HepG2 (cell line): ENCODE results near the gene GINM1. TPM values are rescaled to one million over a fixed set of nuclear protein-coding genes. Genes with fewer than 3 reads are reported as not detected.

Experiments
- ATAC-seq: fragments of 200-7000 bp; cut with Tn5 transposase; 3 replicates; pipeline ENCODE4 v1.9.1; 2020; ENCODE audit warnings: mild to moderate bottlenecking, moderate library complexity
- BruUV-seq: library from RNA; stranded (reverse); fragments of 400-500 nt; replicated peaks from 2 replicates; lab custom pipeline; 2021; lab: Mats Ljungman, UMichigan
- CTCF ChIA-PET: fragments of 300-600 bp; formaldehyde crosslinking; extraction: SDS; loops from one replicate; lab custom pipeline; 2021; ENCODE audit warnings: low total read pairs, inconsistent platforms, low intra/inter-chr PET ratio; lab: Yijun Ruan, JAX
- POLR2A ChIA-PET: fragments of 350-600 bp; sonication (Branson Sonifier 250); formaldehyde crosslinking; loops from one replicate; lab custom pipeline; 2020; ENCODE audit warnings: antibody characterized with exemption, inconsistent platforms; lab: Yijun Ruan, JAX
- DNase-seq: peaks from one replicate; pipeline ENCODE4 v3.0.0-alpha.2; 2015; ENCODE audit warnings: low spot score
- FAIRE-seq: peaks from 3 replicates; lab custom pipeline; 2011; peaks lifted over from hg19 to GRCh38; lab: Jason Lieb, UNC
- H2AFZ ChIP-seq: one replicate; pipeline ENCODE4 v1.6.1; 2011; ENCODE audit warnings: low read length, inconsistent platforms
- H3K27ac ChIP-seq: fragments of 300-600 bp; 3 replicates; pipeline ENCODE4 v1.8.0; 2011; ENCODE audit warnings: mixed run types, mild to moderate bottlenecking, mixed read lengths, low read length, inconsistent platforms; ENCODE audit not compliant: insufficient read depth; ENCODE audit errors: extremely low read length
- H3K27me3 ChIP-seq, 2 experiments: fragments of 200-600 bp in 1 of 2; 2 replicates in 1 of 2; 3 replicates in 1 of 2; pipeline versions ENCODE4 v1.6.0 to v1.8.0; 2011; ENCODE audit warnings: low read length in 2 of 2, mild to moderate bottlenecking in 2 of 2, moderate library complexity in 2 of 2, inconsistent platforms in 1 of 2; ENCODE audit not compliant: insufficient read depth in 2 of 2, control insufficient read depth in 1 of 2
- H3K36me3 ChIP-seq, 2 experiments: fragments of 200-600 bp in 1 of 2; replicated peaks in 1 of 2; 2 replicates in 1 of 2; 3 replicates in 1 of 2; pipeline versions ENCODE4 v1.5.1 to v1.8.0; 2011; ENCODE audit warnings: low read length in 2 of 2, inconsistent platforms in 1 of 2; ENCODE audit not compliant: insufficient read depth in 2 of 2, control insufficient read depth in 1 of 2
- H3K4me1 ChIP-seq: 2 replicates; pipeline ENCODE4 v1.5.1; 2012; ENCODE audit warnings: low read length, inconsistent platforms; ENCODE audit not compliant: insufficient read depth
- H3K4me2 ChIP-seq: 2 replicates; pipeline ENCODE4 v1.6.0; 2011; ENCODE audit warnings: low read depth, low read length, inconsistent platforms
- H3K4me3 ChIP-seq, 3 experiments: fragments of 200-600 bp in 1 of 3; sonication (generic), shearing (Covaris generic) in 1 of 3; replicated peaks in 1 of 3; 2 replicates each; pipeline ENCODE4 v1.5.1; 2011 to 2016; ENCODE audit warnings: low read length in 3 of 3, inconsistent platforms in 2 of 3, low read depth in 2 of 3, mild to moderate bottlenecking in 2 of 3, control low read depth in 1 of 3, mixed read lengths in 1 of 3; ENCODE audit not compliant: insufficient read depth in 1 of 3
- H3K79me2 ChIP-seq: one replicate; pipeline ENCODE4 v1.6.1; 2011; ENCODE audit warnings: low read length, inconsistent platforms; ENCODE audit not compliant: insufficient read depth
- H3K9ac ChIP-seq: 2 replicates; pipeline ENCODE4 v1.6.0; 2011; ENCODE audit warnings: mild to moderate bottlenecking, low read depth, low read length, inconsistent platforms; ENCODE audit not compliant: insufficient read depth
- H3K9me3 ChIP-seq: 2 replicates; pipeline ENCODE4 v1.5.1; 2012; ENCODE audit warnings: mild to moderate bottlenecking, low read length
- H4K20me1 ChIP-seq: 2 replicates; pipeline ENCODE4 v1.6.0; 2011; ENCODE audit warnings: inconsistent platforms, mild to moderate bottlenecking, low read length, moderate library complexity; ENCODE audit not compliant: insufficient read depth
- ATF5 ChIP-seq: sonication (generic); formaldehyde crosslinking; IDR thresholded peaks from 2 replicates; pipeline ENCODE4 v1.4.0; 2020; ENCODE audit warnings: mild to moderate bottlenecking, low read depth, missing genetic modification reagents
- BRCA1 ChIP-seq: sonication (generic); formaldehyde crosslinking; IDR thresholded peaks from 2 replicates; pipeline ENCODE4 v1.4.0; 2020; ENCODE audit warnings: missing genetic modification reagents
- CEBPB ChIP-seq: IDR thresholded peaks from 2 replicates; pipeline ENCODE4 v1.6.1; 2011; ENCODE audit warnings: low read depth, low read length, improper control_type of control experiment, borderline replicate concordance
- ELF4 ChIP-seq: sonication (generic); formaldehyde crosslinking; IDR thresholded peaks from 2 replicates; pipeline ENCODE4 v1.5.0; 2020; ENCODE audit warnings: missing genetic modification reagents, mild to moderate bottlenecking, moderate library complexity, borderline replicate concordance
- KDM5B ChIP-seq: sonication (generic); formaldehyde crosslinking; IDR thresholded peaks from 2 replicates; pipeline ENCODE4 v1.4.0; 2020; ENCODE audit warnings: missing genetic modification reagents, mild to moderate bottlenecking, borderline replicate concordance
- SNAPC4 ChIP-seq: sonication (generic); formaldehyde crosslinking; IDR thresholded peaks from 2 replicates; pipeline ENCODE4 v1.4.0; 2020; ENCODE audit warnings: mild to moderate bottlenecking, missing genetic modification reagents
- ZNF143 ChIP-seq: sonication (generic); formaldehyde crosslinking; IDR thresholded peaks from 2 replicates; pipeline ENCODE4 v1.4.0; 2020; ENCODE audit warnings: missing genetic modification reagents
- ZNF841 ChIP-seq: sonication (generic); formaldehyde crosslinking; IDR thresholded peaks from 2 replicates; pipeline ENCODE4 v1.8.1; 2023; ENCODE audit warnings: missing genetic modification reagents, borderline replicate concordance
- WGBS: methylation state at CpG from one replicate; pipeline ENCODE4 v1.1.6; 2017; ENCODE audit warnings: low lambda C conversion rate; 5-methylcytosine and 5-hydroxymethylcytosine counted together
- in situ Hi-C: cut with HindIII; loops from 2 replicates; pipeline ENCODE4 v1.10.0; 2017; ENCODE audit warnings: low pct_unique_long_range_greater_than_20kb; ENCODE audit not compliant: extremely low pct_ligation_motif_present
- intact Hi-C: fragments of 100-400 bp; cut with micrococcal nuclease; formaldehyde crosslinking; loops from one replicate; pipeline ENCODE4 v1.10.0; 2022; ENCODE audit not compliant: unreplicated experiment
- polyA plus RNA-seq, 8 experiments: library from polyadenylated mRNA; depleted of rRNA in 3 of 8; stranded (reverse) in 7 of 8; unstranded in 1 of 8; fragments of >200 nt; fragmentation: Illumina TruSeq in 4 of 8; extraction: Trizol in 4 of 8; gene quantifications; 2 replicates each; pipeline versions ENCODE4 v1.2.1 to v1.2.3, GENCODE V29; 2011 to 2016; ENCODE audit warnings: low read depth in 4 of 8, missing spikeins in 1 of 8, mixed read lengths in 1 of 8; ENCODE audit not compliant: insufficient read depth in 1 of 8
- total RNA-seq, 5 experiments: library from RNA; depleted of rRNA; stranded (reverse); fragments of >200 nt; fragmentation: Illumina TruSeq; extraction: Trizol; gene quantifications; 2 replicates each; pipeline ENCODE4 v1.2.3, GENCODE V29; 2016; ENCODE audit warnings: low read depth in 1 of 5
- TF ChIP-seq, protein P1 (sequence below): sonication (generic); formaldehyde crosslinking; IDR thresholded peaks from 2 replicates; pipeline ENCODE4 v1.9.0; 2021; ENCODE audit warnings: missing genetic modification reagents, mild to moderate bottlenecking, borderline replicate concordance

Gene GINM1
- total and polyA plus RNA-seq, 2 of the 13 experiments (the other 11 are each of a cell fraction or from before 2014, with no cell fraction given): 19.4 to 27.5 TPM

- peak overlapping the region; percentile 93 for H3K4me2 ChIP-seq
- FAIRE-seq (no peak), ATAC-seq (no peak)
- CTCF ChIA-PET: no interaction called here
- H3K27ac ChIP-seq: no peak overlapping the region
- peaks cover 39% of the 10 kb centered on the region for H3K4me1 ChIP-seq
- 96% methylated on average over 7 of the region's 7 CpGs for WGBS
- peak overlapping the region in 1 of 3 experiments; percentile 97; a peak in 2 of 6 replicates for H3K4me3 ChIP-seq
- TF ChIP-seq KDM5B (CRISPR knock-in tag) (no peak), ATF5 (CRISPR knock-in tag) (no peak), ZNF143 (no peak), CEBPB (peak; percentile 55; the same call in 1 of the 2 replicates)
- TF ChIP-seq, all 625 proteins: peak for 1
- intact Hi-C loops: loop anchor here (2.0 to 5.0 kb wide), 2 partner anchors 149 to 359 kb away; partner anchors contain the start of gene LATS1
- BruUV-seq: no TSS peak
- DNase-seq: no peak
- Histone ChIP-seq H3K9ac (no peak overlapping the region; the same call in 1 of the 2 replicates), H3K79me2 (peaks cover 53% of the 10 kb centered on the region), H2AFZ (no peak overlapping the region), H3K27me3 (no peaks in the 10 kb centered on the region; a peak in 1 of 5 replicates), H4K20me1 (peaks cover 10% of the 10 kb centered on the region), H3K9me3 (no peaks in the 10 kb centered on the region), H3K36me3 (peaks cover under 1 to 1% of the 10 kb centered on the region in 2 experiments; a peak in 2 of 5 replicates)
- POLR2A ChIA-PET: no interaction called here
- in situ Hi-C loops: loop anchor here (5.0 to 10.0 kb wide), 2 partner anchors 79 to 147 kb away; partner anchors contain the start of genes KATNA1 and LATS1
Measured at GRCh38 chr6:149567945-149568585, 1.9 kb downstream of the GINM1 start.

GRCh38 chr6:149580880-149581279 lies 14.7 kb downstream of the GINM1 start:
- in situ Hi-C loops: no loop called here
- H3K27ac ChIP-seq: no peak overlapping the region
- no peak for FAIRE-seq
- TF ChIP-seq BRCA1 (CRISPR knock-in tag): no peak
- TF ChIP-seq ELF4: no peak
- no peak for TF ChIP-seq SNAPC4 (CRISPR knock-in tag)
- TF ChIP-seq ZNF841 (CRISPR knock-in tag): no peak
- TF ChIP-seq, protein P1, sequence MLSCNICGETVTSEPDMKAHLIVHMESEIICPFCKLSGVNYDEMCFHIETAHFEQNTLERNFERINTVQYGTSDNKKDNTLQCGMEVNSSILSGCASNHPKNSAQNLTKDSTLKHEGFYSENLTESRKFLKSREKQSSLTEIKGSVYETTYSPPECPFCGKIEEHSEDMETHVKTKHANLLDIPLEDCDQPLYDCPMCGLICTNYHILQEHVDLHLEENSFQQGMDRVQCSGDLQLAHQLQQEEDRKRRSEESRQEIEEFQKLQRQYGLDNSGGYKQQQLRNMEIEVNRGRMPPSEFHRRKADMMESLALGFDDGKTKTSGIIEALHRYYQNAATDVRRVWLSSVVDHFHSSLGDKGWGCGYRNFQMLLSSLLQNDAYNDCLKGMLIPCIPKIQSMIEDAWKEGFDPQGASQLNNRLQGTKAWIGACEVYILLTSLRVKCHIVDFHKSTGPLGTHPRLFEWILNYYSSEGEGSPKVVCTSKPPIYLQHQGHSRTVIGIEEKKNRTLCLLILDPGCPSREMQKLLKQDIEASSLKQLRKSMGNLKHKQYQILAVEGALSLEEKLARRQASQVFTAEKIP: no peak

More at GRCh38 chr6:149580880-149581279, 14.7 kb downstream of the GINM1 start:
- Histone ChIP-seq H3K4me1 (no peaks in the 10 kb centered on the region), H4K20me1 (no peaks in the 10 kb centered on the region), H2AFZ (no peak overlapping the region), H3K4me2 (no peak overlapping the region), H3K79me2 (no peaks in the 10 kb centered on the region), H3K27me3 (no peaks in the 10 kb centered on the region), H3K9ac (no peak overlapping the region), H3K36me3 (peaks cover 5 to 44% of the 10 kb centered on the region in 2 experiments), H3K9me3 (no peaks in the 10 kb centered on the region), H3K4me3 (no peak overlapping the region)
- DNase-seq (no peak), ATAC-seq (no peak)
- intact Hi-C loops: no loop called here
- POLR2A ChIA-PET: no interaction called here
- no TSS peak for BruUV-seq
- CTCF ChIA-PET: no interaction called here
- WGBS: 97% methylated on average over 5 of the region's 5 CpGs
